Panc1 (cell line): ENCODE data around the gene PAK1IP1. TPM values are rescaled to one million over a fixed set of nuclear protein-coding genes. Genes with fewer than 3 reads are reported as not detected.

Source experiments
- ATAC-seq: fragments of 200-7000 bp; cut with Tn5 transposase; 2 replicates; pipeline ENCODE4 v1.9.1; 2020; ENCODE audit warnings: mild to moderate bottlenecking, moderate library complexity
- BruUV-seq: library from RNA; stranded (reverse); fragments of 400-500 nt; replicated peaks from 2 replicates; lab custom pipeline; 2021; lab: Mats Ljungman, UMichigan
- CTCF ChIA-PET: fragments of 300-600 bp; sonication (Branson Sonifier 250); formaldehyde crosslinking; loops from one replicate; lab custom pipeline; 2022; ENCODE audit warnings: antibody characterized with exemption; lab: Charles Lee
- POLR2A ChIA-PET: fragments of 300-600 bp; sonication (Branson Sonifier 250); formaldehyde crosslinking; loops from one replicate; lab custom pipeline; 2022; ENCODE audit warnings: antibody characterized with exemption; lab: Charles Lee
- DNase-seq: peaks from one replicate; pipeline ENCODE4 v3.0.0-alpha.2; 2010; ENCODE audit warnings: low read depth, low spot score
- H3K27ac ChIP-seq: 2 replicates; pipeline ENCODE4 v1.5.1; 2011; ENCODE audit warnings: mild to moderate bottlenecking, low read length, inconsistent platforms
- H3K27me3 ChIP-seq: fragments of 200-500 bp; sonication (Bioruptor generic); 2 replicates; pipeline ENCODE4 v1.6.0; 2014; ENCODE audit warnings: low read length, inconsistent platforms; ENCODE audit not compliant: control insufficient read depth, insufficient read depth
- H3K36me3 ChIP-seq: fragments of 200-500 bp; sonication (Bioruptor generic); 2 replicates; pipeline ENCODE4 v1.5.1; 2014; ENCODE audit warnings: inconsistent platforms, mild to moderate bottlenecking, low read length, moderate library complexity; ENCODE audit not compliant: control insufficient read depth, insufficient read depth
- H3K4me1 ChIP-seq: 2 replicates; pipeline ENCODE4 v1.5.1; 2011; ENCODE audit warnings: inconsistent platforms, mild to moderate bottlenecking, low read length, moderate library complexity; ENCODE audit not compliant: control insufficient read depth, insufficient read depth
- H3K4me3 ChIP-seq, 2 experiments: 2 replicates each; pipeline ENCODE4 v1.5.1; 2011 to 2012; ENCODE audit warnings: low read depth in 2 of 2, low read length in 2 of 2, mild to moderate bottlenecking in 2 of 2, inconsistent platforms in 1 of 2, moderate library complexity in 1 of 2
- H3K9me3 ChIP-seq: fragments of 200-500 bp; sonication (Bioruptor generic); 2 replicates; pipeline ENCODE4 v1.5.1; 2014; ENCODE audit warnings: low read depth, mild to moderate bottlenecking, inconsistent platforms, low read length, moderate library complexity; ENCODE audit not compliant: control insufficient read depth, insufficient read depth
- CTCF ChIP-seq: fragments of 450-650 bp; IDR thresholded peaks from 2 replicates; pipeline ENCODE4 v1.5.1; 2017; ENCODE audit warnings: mild to moderate bottlenecking
- POLR2AphosphoS5 ChIP-seq: IDR thresholded peaks from 2 replicates; pipeline ENCODE4 v1.6.1; 2012; ENCODE audit warnings: mild to moderate bottlenecking, low read depth, low read length, moderate library complexity
- REST ChIP-seq, 2 experiments: IDR thresholded peaks; 2 replicates each; pipeline ENCODE4 v1.6.1; 2011 to 2012; ENCODE audit warnings: low read depth in 2 of 2, control low read depth in 1 of 2, low read length in 1 of 2, mild to moderate bottlenecking in 1 of 2, moderate library complexity in 1 of 2; ENCODE audit not compliant: insufficient read depth in 1 of 2
- SIN3A ChIP-seq: IDR thresholded peaks from 2 replicates; pipeline ENCODE4 v1.6.1; 2012; ENCODE audit warnings: low read depth, mild to moderate bottlenecking, low read length, moderate library complexity, borderline replicate concordance; ENCODE audit not compliant: insufficient read depth
- TCF7L2 ChIP-seq: IDR thresholded peaks from 2 replicates; pipeline ENCODE4 v1.6.1; 2011; ENCODE audit warnings: mild to moderate bottlenecking, low read depth, low read length, inconsistent platforms
- in situ Hi-C: cut with HindIII; loops from 2 replicates; pipeline ENCODE4 v1.10.0; 2016; ENCODE audit warnings: low sequenced_read_pairs, low pct_unique_long_range_greater_than_20kb
- intact Hi-C: fragments of 100-400 bp; cut with micrococcal nuclease; formaldehyde crosslinking; loops from one replicate; pipeline ENCODE4 v1.10.0; 2022; ENCODE audit not compliant: unreplicated experiment
- total RNA-seq: library from RNA; stranded (reverse); gene quantifications from one replicate; pipeline ENCODE4 v1.2.1, GENCODE V29; 2021; ENCODE audit not compliant: unreplicated experiment

PAK1IP1 gene
- total RNA-seq, 1 experiment from 2014 or later: 27.3 TPM

GRCh38 chr6:10730254-10730653 lies 35.5 kb downstream of the PAK1IP1 start:
- no TSS peak for BruUV-seq
- H3K9me3 ChIP-seq: no peaks in the 10 kb centered on the region
- H3K36me3 ChIP-seq: peaks cover 5% of the 10 kb centered on the region; the same call in 1 of the 2 replicates
- intact Hi-C loops: no loop called here
- no peak for ATAC-seq
- no peak overlapping the region for H3K4me3 ChIP-seq
- H3K4me1 ChIP-seq: peaks cover 20% of the 10 kb centered on the region
- in situ Hi-C loops: no loop called here
- no peak for DNase-seq
- peak overlapping the region; percentile 64 for H3K27ac ChIP-seq
- CTCF ChIA-PET: no interaction called here
- H3K27me3 ChIP-seq: no peaks in the 10 kb centered on the region
- POLR2A ChIA-PET: no interaction called here
- no peak for TF ChIP-seq REST (IDR thresholded peaks at IDR 0.05; ENCODE audit: insufficient read depth in 1 of 2, low read depth in 2 of 2, low read length in 1 of 2)
- TF ChIP-seq SIN3A: no peak
- no peak for TF ChIP-seq POLR2AphosphoS5
- no peak for TF ChIP-seq TCF7L2
- no peak for TF ChIP-seq CTCF

- intact Hi-C loops (no loop called here), in situ Hi-C loops (no loop called here)
- CTCF ChIA-PET: no interaction called here
These were observed 38.5 kb downstream of the PAK1IP1 start for GRCh38 chr6:10733151-10733715.

More at GRCh38 chr6:10733151-10733715, 38.5 kb downstream of the PAK1IP1 start:
- Histone ChIP-seq H3K36me3 (peaks cover 5% of the 10 kb centered on the region; the same call in 1 of the 2 replicates), H3K27me3 (no peaks in the 10 kb centered on the region), H3K4me3 (no peak overlapping the region), H3K9me3 (no peaks in the 10 kb centered on the region), H3K27ac (peak overlapping the region; percentile 98), H3K4me1 (peaks cover 28% of the 10 kb centered on the region)
- DNase-seq (no peak), ATAC-seq (no peak)
- no TSS peak for BruUV-seq
- POLR2A ChIA-PET: interaction anchor here (1.2 kb wide), 1 partner anchor 38 kb away, joined by 4 read pairs; the partner anchor contains the start of genes C6orf52 and PAK1IP1
- no peak for TF ChIP-seq TCF7L2
- TF ChIP-seq REST (IDR thresholded peaks at IDR 0.05; ENCODE audit: insufficient read depth in 1 of 2, low read depth in 2 of 2, low read length in 1 of 2): no peak
- no peak for TF ChIP-seq CTCF
- TF ChIP-seq SIN3A: no peak
- TF ChIP-seq POLR2AphosphoS5: no peak
